Measurements from ENCODE around the gene AMIGO2.
A peak's percentile ranks its signal among the peaks of the same experiment; 100 is the strongest.

Gene AMIGO2

DNA sequence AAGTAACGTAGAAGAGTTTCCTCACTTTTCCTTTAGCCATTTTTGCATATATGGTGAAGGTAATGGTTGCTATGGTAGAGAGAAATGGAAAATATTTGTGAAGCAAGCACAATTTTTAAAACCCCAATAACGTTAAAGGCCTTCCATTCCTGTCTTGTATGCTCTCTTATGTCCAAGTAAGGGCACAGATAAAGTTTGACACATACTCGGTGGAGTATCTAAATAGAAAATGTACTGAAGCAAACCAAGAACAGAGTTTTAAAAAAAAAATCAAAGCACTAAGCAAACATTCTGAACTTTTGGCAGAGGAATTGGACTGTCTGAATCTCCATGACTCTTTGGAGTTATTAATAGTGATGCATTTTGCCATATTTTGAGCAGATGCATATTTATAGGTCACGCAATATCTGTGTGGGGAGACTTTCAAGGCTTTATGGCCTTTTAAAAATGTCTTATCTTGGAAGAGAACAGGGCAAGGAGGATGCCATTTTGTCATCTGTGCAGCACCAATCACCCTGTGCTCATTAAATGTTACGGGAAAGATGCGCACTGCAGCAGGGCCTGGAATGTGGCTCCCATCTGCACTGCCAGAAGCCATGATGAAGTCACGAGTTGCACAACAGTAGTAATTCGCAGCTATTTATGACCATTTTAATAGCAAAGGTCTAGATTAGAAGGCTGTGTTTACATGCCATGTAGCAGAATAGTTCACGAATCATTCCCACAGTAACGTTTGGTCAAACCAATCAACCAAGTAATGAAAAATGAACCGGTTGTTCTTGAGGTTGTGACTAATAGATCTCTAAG lies 23.3 kb upstream of the AMIGO2 start:
- no peaks in the 10 kb centered on the region for H3K36me3 ChIP-seq (replicated peaks)
- TF ChIP-seq, protein P1, sequence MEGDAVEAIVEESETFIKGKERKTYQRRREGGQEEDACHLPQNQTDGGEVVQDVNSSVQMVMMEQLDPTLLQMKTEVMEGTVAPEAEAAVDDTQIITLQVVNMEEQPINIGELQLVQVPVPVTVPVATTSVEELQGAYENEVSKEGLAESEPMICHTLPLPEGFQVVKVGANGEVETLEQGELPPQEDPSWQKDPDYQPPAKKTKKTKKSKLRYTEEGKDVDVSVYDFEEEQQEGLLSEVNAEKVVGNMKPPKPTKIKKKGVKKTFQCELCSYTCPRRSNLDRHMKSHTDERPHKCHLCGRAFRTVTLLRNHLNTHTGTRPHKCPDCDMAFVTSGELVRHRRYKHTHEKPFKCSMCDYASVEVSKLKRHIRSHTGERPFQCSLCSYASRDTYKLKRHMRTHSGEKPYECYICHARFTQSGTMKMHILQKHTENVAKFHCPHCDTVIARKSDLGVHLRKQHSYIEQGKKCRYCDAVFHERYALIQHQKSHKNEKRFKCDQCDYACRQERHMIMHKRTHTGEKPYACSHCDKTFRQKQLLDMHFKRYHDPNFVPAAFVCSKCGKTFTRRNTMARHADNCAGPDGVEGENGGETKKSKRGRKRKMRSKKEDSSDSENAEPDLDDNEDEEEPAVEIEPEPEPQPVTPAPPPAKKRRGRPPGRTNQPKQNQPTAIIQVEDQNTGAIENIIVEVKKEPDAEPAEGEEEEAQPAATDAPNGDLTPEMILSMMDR (IDR thresholded peaks at IDR 0.05; ENCODE audit: low read depth, low read length, missing control alignments), result no peak
- H3K27me3 ChIP-seq (replicated peaks), result no peaks in the 10 kb centered on the region
- DNase-seq, result peak; percentile 52
- no peak overlapping the region for H3K4me3 ChIP-seq (ENCODE audit: low read depth, low read length)
- in situ Hi-C loops (cut with HindIII; ENCODE audit: low pct_ligation_motif_present, low sequenced_read_pairs), result no loop called here
- H3K27ac ChIP-seq, result peak overlapping the region; percentile 7

DNA sequence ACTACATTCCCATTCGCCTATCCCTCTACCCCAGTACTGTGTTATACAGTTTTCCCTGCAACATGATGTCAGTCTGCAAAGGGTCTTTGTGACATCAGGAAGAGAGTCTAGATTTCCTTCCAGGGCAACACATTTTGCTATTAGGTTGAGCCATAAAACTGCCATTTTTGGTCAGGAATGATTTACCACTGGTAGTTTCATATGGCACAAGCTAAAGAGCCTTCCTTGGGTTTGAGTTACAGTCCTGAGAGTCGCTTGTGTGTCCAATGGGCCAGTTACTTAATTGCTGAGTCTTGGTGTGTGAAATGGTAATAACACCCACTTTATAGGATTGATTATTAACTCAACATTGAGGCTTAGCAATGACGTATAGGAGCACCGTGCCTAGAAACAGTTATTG lies 22.6 kb upstream of the AMIGO2 start:
- no peak overlapping the region for H3K27ac ChIP-seq

DNA sequence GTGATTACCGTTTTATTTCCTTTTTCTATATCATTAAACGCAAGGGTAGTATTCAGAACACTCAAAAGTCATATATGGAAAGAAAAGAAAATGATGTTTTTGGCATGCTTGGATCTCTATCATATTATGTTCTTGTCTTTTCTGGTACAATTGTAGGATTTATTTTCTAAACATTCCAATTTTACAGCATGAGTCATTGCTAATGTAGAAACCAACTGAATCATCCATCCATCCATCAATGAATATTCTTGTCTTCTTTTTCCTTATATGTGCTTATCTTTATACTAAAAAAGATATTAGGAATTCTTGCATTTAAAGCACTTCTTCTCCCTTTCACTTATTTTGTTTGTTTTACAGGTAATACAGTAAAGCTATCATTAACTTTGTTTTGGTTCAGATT lies 20.4 kb upstream of the AMIGO2 start:
- TF ChIP-seq, protein P1 (IDR thresholded peaks at IDR 0.05; ENCODE audit: low read depth, low read length, missing control alignments), result no peak
- Histone ChIP-seq H3K27ac (no peak overlapping the region), H3K36me3 (replicated peaks) (no peaks in the 10 kb centered on the region), H3K4me3 (ENCODE audit: low read depth, low read length) (no peak overlapping the region), H3K27me3 (replicated peaks) (no peaks in the 10 kb centered on the region)
- DNase-seq, result no peak
- in situ Hi-C loops (cut with HindIII; ENCODE audit: low pct_ligation_motif_present, low sequenced_read_pairs), result no loop called here

More for the DNA sequence above, 22.6 kb upstream of the AMIGO2 start:
- H3K4me3 ChIP-seq (ENCODE audit: low read depth, low read length), result no peak overlapping the region
- H3K27me3 ChIP-seq (replicated peaks), result no peaks in the 10 kb centered on the region
- H3K36me3 ChIP-seq (replicated peaks), result no peaks in the 10 kb centered on the region
- TF ChIP-seq, protein P1 (IDR thresholded peaks at IDR 0.05; ENCODE audit: low read depth, low read length, missing control alignments), result no peak
- in situ Hi-C loops (cut with HindIII; ENCODE audit: low pct_ligation_motif_present, low sequenced_read_pairs), result no loop called here
- no peak for DNase-seq

GRCh38 chr12:47099610-47100009 lies 19.9 kb upstream of the AMIGO2 start:
- no peak for DNase-seq
- no peaks in the 10 kb centered on the region for H3K36me3 ChIP-seq (replicated peaks)
- in situ Hi-C loops (cut with HindIII; ENCODE audit: low pct_ligation_motif_present, low sequenced_read_pairs), result no loop called here
- TF ChIP-seq, protein P1 (IDR thresholded peaks at IDR 0.05; ENCODE audit: low read depth, low read length, missing control alignments), result no peak
- H3K27ac ChIP-seq, result no peak overlapping the region
- H3K27me3 ChIP-seq (replicated peaks), result no peaks in the 10 kb centered on the region
- no peak overlapping the region for H3K4me3 ChIP-seq (ENCODE audit: low read depth, low read length)

DNA sequence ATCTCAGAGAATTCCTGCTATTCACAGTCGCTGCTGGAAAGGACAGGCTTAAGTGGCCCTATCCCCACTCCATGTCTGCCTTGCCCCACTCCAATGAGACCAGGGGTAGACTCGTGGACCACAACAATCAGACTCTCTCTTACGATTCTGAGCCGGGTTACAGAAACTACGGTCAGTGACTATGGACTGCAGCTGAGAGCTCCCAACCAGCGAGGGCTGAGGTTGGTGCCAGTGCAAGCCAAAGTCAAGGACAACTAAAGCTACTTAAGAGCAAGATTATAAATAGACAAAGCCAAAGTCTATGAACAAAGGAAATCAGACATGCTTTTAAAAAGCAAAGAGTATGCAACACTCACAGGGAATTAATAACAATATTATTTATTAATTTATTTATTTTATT lies 18.3 kb upstream of the AMIGO2 start:
- Histone ChIP-seq H3K27me3 (replicated peaks) (no peaks in the 10 kb centered on the region), H3K4me3 (ENCODE audit: low read depth, low read length) (no peak overlapping the region), H3K27ac (no peak overlapping the region), H3K36me3 (replicated peaks) (no peaks in the 10 kb centered on the region)
- in situ Hi-C loops (cut with HindIII; ENCODE audit: low pct_ligation_motif_present, low sequenced_read_pairs), result no loop called here
- TF ChIP-seq, protein P1 (IDR thresholded peaks at IDR 0.05; ENCODE audit: low read depth, low read length, missing control alignments), result no peak
- DNase-seq, result no peak
